RCC 7860 (cell line): ENCODE measurements around the gene CREBBP.
A peak's percentile ranks its signal among the peaks of the same experiment; 100 is the strongest.
"Not testable (repeated sequence)": the region's sequence is repeated elsewhere in the genome, so short reads cannot be mapped to it uniquely, and the experiment has no call there.

Source experiments
- DNase-seq: peaks from one replicate; pipeline ENCODE4 v3.0.0-alpha.2; 2015; ENCODE audit warnings: low spot score
- FAIRE-seq: peaks from 2 replicates; lab custom pipeline; 2012; peaks lifted over from hg19 to GRCh38; lab: Jason Lieb, UNC

The CREBBP gene

DNA sequence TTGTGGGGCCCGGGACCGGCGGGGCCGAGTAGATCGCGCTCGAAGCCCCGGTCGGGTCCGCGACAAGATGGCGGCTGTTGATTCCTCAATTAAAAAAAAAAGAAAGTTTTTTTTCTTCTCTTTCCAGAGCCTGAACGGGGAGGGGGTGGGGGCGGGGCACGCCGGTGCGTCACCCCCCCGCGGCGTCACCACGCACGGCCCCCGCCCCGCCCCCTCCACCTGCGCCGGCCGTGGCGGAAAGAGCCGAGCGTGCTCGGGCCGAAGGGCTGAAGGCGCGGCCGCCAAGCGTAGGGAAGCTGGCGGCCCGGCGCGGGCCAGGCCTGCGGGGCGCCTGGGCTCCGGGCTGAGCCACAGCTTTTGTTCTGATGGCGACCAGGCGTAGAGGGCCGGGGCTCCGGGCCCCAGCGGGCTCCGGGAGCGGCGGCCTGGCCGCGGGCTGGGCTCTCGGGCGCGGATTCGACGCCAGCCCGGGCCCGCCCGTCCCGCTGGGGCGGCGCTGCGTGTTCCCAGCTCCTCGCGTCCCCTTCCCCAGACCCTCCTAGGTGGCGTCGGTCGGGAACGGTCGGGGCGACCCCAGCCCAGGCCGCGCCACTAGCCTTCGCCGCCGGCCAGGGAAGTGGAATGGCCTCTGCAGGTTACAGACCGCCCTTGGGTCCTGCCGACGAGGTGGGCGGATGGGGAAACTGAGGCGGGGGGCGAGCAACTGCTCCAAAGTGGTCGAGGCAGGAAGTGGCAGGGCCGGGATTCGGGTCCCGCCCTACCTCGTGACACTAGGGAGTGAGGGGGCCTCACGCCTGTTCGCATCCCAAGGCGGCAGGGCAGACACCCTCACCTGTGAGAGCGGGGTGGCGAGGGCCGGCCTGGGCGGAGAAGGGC is at the start of gene CREBBP:
Gene CREBBP, minus strand, starts transcription at position 91 of the 876 bp plus-strand sequence. CDS start 797 bp downstream, outside the sequence.
- FAIRE-seq (no peak), DNase-seq (peak; percentile 60)

DNA sequence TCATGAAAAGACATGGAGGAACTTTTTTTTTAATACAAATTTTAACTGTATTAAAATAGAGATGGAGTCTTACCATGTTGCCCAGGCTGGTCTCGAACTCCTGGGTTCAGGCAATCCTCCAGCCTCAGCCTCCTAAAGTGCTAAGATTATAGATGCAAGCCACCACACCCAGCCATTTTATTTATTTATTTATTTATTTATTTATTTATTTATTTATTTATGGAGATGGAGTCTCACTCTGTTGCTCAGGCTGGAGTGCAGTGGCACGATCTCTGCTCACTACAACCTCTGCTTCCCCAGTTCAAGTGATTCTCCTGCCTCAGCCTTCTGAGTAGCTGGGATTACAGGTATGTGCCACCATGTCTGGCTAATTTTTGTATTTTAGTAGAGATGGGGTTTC is 46.6 kb upstream of the CREBBP start:
- not testable (repeated sequence) for FAIRE-seq

DNA sequence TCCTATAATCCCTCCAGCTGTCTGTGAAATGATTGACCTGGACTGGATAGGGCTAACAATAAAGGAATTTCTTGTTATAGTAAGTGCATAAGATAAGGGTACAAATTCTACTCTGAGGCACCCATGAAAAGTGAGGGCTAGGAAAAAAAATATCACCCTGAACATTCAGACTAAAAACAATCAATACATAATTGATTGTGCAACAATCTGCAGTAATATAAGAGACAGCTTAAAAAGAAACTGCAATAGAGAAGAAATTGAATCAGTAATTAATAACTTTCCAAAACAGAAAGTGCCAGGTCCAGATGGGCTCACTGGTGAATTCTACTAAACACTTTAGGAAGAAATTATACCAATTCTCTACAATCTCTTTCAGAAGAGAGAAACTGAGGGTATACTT is 44.2 kb upstream of the CREBBP start:
- FAIRE-seq, result no peak

More for the DNA sequence above, 46.6 kb upstream of the CREBBP start:
- DNase-seq, result not testable (repeated sequence)

DNA sequence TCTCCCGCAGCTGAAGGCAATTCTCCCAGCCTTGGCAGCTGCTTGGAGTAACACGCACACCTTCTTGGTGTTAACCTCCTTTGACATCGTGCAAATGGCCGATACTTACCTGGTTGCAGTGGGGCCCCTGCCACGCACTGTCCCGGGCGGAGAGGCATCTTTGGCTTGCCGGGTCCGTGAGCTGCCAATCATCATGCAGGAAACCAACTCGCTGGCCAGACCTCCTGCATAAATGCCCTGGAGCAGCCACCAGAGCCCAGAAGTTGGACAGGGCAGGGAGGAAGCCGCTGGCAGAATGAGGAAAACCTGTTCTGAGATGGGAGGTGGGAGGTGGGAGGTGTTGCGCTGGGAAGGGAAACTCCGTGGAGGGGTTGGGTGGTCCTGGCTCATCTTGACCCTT is 41.7 kb upstream of the CREBBP start:
- FAIRE-seq (no peak), DNase-seq (no peak)

More for the DNA sequence above, 44.2 kb upstream of the CREBBP start:
- no peak for DNase-seq

DNA sequence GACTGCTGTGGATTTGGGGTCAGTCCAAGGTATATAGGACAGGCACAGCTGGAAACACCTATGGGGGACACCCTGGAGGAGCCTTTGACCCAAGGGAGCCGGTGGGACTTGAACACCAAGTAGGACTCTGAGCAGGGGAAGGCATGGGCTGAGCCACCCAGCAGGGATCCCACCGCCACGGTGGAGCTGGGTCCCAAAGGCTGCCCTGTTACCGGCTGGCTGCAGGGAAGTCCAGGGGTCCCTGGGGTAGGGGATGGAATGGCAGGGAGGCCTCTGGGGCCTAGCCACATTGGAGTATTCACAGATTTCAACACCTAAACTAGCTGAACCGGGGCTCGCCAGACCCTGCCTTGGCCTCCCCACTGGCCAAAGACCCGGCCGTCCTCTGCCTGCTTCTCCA is 39.7 kb upstream of the CREBBP start:
- FAIRE-seq, result no peak

DNA sequence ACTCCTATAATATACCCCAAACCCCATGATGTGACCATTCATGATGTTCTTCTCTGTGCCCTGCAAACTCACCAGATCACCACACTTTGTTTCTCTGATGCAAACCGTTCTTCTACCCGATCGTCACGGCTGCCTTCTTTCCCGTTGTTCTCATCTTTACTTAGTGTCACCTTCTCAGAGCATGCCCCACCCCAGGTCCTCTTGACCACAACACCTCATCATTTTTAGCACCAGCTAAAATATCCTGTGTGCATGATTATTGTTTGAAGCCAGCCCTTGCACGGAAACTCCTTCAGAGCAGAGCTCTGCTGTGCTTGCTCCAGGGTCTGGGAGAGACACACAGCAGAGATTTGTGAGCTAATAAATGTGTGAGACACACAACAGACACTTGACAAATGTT is 38.9 kb upstream of the CREBBP start:
- DNase-seq, result no peak
- no peak for FAIRE-seq

More for the DNA sequence above, 39.7 kb upstream of the CREBBP start:
- DNase-seq, result no peak

DNA sequence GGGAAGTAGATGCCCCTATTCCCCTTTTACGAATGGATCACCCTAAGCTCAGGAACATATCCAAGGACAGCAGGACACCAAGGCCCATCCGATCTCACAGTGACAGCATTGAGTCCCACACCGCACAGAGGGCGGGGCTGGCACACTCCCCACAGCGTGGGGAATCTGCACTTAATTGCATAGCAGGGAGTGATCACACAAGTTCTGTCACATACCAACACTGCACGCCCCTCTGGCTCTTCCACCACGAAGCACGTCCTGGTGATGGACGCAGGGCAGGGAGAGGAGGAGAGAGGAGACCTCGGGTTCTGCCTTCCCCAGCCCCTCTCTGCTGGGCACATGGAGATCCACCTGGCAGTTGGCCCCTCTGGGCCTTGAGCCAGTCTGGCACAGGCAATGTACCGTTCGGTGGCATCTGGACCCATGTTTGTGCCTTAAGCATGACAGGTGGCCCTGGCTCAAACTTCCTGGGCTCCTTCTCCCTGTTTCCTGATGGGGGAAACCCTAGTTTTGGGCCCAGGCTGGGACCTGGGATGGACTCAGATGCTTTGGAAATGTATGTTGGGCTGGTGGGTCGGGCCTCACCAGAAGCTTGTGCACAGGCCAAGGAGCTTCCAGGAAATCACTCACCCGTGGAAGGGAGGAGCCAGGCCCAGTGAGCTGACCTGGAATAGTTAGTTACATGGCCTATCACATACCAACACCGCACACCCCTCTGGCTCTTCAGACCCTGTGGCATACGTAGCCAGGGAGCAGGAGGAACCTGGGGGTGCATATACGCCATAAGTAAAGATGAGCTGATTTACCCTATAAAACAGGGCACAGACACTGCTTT is 35.1 kb upstream of the CREBBP start:
- no peak for FAIRE-seq
- no peak for DNase-seq

DNA sequence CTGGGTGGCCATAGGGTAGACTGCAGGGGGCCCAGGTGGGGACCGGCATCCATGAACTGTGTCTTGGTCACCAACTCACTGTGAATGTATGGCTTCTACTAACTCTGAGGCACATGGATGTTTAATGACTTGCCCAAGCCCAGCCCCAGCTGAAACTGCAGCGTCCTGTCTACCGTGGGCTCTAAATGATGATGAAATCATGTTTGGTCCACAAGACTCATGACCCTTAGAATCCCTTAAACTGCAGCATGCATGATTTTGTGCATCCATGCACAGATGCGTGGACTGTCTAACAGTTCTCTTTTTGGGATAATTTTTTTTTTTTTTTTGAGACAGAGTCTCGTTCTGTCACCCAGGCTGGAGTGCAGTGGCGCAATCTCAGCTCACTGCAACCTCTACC is 32.4 kb upstream of the CREBBP start:
- no peak for FAIRE-seq
- DNase-seq, result no peak

DNA sequence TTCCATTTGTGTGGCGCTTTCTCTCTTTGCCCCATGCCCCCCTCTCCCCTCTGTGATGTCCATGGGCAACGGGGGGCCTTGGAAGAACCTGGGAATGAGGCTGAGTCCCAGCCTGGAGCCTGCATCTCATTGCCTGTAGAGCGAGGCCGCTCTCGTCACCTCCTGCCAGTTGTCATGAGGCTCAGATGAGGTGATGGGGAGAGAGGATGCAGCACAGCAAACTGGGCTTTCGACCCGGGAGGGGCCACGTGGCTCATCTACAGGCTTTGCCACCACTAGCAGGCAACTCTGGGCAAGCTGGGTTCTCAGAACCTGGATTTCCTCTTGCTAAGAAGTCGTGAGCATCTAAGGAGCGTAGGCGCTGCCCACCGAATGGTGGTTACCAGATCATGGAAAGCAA is 31.9 kb upstream of the CREBBP start:
- DNase-seq, result no peak
- FAIRE-seq, result no peak

DNA sequence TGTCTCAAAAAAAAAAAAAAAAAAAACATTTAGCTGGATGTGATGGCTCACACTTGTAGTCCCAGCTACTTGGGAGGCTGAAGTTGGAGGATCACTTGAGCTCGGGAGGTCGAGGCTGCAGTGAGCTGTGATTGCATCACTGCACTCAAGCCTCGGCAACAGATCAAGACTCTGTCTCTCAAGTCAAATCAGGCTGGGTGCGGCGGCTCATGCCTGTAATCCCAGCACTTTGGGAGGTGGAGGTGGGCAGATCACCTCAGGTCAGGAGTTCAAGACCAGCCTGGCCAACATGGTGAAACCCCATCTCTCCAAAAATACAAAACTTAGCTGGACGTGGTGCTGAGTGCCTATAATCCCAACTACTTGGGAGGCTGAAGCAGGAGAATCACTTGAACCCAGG is 31.2 kb upstream of the CREBBP start:
- not testable (repeated sequence) for DNase-seq, FAIRE-seq

DNA sequence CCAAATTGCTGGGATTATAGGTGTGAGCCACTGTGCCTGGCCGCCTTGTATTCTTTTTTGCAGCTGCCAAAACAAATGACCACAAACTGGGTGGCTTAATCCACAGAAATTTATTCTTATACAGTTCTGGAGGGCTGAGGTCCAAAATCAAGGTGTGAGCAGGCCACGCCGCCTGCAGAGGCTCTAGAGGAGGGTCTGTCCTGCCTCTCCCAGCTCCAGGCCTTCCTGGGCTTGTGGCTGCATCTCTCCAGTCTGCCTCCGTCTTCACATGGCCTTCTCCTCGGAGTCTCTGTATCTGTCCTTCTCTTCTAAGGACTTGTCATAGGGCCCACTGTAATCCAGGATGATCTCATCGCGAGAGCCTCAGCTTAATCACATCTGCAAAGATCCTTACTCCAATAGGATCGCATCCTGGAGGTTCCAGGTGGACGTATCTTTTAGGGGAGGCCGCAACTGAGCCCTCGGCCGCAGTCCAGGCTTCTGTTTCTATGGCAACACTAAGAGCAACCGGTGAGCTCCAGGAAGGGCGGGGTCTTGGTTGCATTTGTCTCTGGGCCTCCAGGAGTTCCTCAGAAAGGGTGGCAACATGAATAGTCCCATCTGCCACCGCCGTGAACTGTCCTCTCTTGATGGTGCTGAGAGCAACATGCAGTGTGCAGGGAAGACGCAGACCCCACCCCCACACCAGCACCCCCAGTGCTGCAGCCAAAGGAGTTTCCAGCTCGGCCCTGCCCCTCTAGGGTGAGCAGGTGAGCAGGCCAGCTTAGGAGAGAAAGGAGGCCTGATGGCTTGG is 29.5 kb upstream of the CREBBP start:
- no peak for DNase-seq
- no peak for FAIRE-seq

DNA sequence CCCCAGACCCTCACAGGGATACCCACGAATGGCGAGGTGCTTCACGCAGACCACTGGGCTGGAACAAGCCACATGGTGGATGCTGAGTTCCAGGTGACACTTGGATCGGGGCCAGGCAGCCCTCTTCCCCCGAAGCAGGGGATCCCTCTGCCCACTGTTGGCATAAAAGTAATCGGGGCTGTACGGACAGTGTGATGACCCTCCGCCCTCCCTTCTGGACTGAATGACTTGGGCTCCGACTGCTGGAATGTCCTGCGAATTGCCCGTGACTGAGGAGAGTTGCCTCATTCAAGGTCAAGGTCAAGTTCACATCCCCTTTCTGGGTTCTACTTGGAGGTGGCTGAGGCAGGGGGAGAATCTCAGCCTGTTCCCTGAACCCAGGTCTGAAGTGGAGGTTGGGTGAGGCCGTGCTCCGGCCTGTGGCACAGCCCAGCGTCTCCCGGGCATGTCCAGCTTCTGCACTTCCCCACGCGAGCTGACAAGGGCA is 28.5 kb upstream of the CREBBP start:
- FAIRE-seq (no peak), DNase-seq (no peak)

DNA sequence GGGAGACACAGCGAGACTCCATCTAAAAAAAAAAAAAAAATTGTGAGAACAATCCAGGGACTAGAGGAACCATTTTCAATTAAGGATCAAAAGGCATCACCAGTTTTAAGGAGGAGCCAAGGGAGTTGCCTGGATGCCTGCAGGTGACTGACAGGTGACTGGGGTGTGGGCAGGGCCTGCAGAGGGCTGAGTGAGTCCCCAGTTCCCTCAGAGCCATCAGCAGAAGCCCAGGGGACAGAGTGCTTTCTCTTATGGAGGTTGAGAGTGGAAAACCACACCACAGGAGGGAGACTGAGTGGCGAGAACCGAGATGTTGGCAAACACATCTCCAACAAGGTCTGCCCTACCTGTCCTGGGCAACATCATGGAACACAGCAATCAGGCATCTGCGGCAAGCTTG is 27.1 kb upstream of the CREBBP start:
- DNase-seq (no peak), FAIRE-seq (no peak)

DNA sequence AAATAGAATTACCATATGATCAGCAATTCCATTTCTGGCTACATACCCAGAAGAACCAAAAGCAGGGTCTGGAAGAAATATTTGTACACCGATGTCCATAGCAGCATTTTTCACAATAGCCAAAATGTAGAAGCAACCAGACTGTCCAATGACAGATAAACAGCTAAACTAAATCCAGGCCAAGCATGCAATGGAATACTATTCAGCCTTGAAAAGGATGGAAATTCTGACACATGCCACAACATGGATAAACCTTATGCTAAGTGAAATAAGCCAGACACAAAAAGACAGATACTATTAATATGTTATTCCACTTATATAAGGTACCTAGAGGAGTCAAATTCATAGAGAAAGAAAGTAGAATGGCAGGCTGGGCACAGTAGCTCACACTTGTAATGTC is 25.9 kb upstream of the CREBBP start:
- DNase-seq (no peak), FAIRE-seq (no peak)

DNA sequence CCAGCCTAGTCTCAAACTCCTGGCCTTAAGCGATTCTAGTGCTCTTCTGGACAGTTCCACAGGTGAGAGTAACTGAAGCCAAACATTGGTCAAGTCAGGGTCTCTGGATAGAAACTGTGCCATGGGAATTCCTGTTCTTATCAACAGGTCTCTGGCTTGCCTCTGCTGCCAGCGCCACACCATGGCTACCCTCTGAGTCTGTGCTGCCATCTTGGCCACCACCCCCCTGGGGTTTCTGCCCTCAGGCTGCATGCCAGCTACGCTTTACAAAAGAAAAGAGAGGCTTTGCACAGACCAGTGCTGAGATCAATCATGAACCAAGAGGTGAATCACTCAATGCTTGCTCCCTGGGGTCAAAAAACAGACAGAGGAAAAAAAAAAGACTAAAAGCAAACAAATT is 24.4 kb upstream of the CREBBP start:
- DNase-seq (no peak), FAIRE-seq (no peak)

DNA sequence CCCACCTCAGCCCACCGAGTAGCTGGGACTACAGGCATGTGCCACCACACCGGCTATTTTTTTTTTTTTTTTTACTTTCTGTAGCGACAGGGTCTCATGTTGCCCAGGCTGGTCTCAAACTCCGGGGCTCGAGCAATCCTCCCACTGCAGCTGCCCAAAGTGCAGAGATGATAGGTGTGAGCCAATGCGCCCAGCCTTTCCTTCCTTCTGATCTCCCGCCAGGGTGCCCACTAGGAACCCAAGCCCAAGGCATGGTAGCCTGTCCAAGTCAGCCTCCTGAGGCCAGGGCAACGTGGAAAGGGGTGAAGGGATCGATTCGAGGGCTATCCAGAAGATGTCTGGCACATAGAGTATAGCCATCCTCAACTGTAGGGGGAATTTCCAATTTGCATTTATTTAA is 9.6 kb upstream of the CREBBP start:
- DNase-seq, result no peak

DNA sequence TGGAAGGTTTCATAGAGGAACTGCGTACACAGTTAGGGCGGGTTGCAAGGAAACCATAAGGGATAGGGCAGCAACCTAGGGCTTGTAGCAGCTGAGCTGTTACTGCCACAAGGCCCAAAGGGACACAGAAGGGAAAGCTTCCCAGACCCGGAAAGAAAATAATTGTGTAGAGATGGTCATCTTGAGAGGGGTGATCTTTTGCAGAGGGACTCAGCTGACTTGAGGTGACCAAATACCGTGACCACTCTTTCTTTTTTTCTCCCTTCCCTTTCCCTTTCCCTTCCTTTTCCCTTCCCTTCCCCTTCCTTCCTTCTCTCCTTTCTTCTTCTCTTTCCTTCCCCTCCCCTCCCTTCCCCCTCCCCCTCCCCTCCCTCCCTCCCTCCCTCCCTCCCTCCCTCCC is 8.5 kb upstream of the CREBBP start:
- FAIRE-seq (no peak), DNase-seq (no peak)

More for the DNA sequence above, 9.6 kb upstream of the CREBBP start:
- FAIRE-seq, result no peak

DNA sequence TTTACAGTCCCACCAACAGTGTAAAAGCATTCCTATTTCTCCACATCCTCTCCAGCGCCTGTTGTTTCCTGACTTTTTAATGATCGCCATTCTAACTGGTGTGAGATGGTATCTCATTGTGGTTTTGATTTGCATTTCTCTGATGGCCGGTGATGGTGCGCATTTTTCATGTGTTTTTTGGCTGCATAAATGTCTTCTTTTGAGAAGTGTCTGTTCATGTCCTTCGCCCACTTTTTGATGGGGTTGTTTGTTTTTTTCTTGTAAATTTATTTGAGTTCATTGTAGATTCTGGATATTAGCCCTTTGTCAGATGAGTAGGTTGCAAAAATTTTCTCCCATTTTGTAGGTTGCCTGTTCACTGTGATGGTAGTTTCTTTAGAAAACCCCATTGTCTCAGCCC is 5.5 kb upstream of the CREBBP start:
- DNase-seq, FAIRE-seq: not testable (repeated sequence)

DNA sequence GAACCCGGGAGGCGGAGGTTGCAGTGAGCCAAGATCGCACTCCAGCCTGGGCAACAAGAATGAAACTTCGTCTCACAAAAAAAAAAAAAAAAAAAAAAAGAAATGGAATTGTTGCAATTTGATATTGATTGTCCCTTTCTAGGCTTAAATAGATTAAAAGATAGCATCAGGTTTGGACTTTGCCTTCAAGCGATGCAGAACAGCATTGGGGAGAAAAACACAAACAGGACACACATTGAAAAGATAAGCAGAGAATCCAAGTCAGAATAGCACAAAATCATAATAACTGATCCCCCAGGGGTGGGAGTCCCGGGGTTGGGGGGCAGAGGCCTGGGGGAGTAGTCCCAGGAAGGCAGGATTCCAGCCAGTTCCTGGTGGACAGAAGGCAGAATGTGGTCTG is 3.9 kb upstream of the CREBBP start:
- no peak for FAIRE-seq
- DNase-seq, result no peak

DNA sequence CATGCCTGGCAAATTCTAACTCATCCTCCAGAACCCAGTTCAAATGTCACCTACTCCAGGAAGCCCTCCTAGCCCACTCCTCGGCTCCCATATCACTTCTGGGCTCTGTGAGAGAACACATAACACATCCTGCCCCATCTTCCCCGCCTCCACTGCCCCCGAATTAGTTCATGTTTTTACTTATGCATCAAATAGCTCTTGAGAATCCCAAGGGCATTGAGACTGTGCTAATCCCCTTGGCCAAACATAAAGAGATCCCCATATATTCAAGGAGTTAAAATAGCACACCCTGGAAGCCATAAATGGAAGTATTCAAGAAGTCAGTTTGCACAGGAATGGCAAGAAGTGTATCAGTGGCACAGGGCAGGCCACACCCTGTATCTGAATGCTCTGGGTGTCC is 2.0 kb upstream of the CREBBP start:
- no peak for DNase-seq
- FAIRE-seq, result no peak

DNA sequence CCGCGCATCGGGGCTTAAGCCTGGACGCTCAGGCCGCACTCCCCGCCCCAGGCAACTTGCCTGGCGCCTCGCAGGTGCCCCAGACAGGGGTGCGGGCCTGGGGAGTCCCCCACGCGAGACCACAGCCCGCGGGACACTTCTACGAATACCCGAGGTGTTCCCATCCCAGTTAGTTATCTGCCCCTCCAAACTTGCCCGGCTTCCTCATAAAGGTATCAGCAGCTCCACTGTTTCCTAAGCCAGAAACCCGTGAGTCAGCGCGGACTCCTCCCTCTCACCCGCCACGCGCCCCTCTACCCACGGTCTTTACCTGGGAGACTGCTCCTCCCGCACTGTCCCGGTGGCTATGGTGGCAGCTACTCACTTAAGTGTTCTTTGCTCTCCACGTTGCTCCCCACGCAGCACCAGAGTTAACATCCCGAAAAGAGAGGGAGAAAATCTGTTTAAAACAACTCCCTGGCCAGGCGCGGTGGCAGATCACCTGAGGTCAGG is 1.0 kb upstream of the CREBBP start:
- DNase-seq (no peak), FAIRE-seq (no peak)
